HepG2 (cell line): ENCODE results near the gene COPS6. TPM values are rescaled to one million over a fixed set of nuclear protein-coding genes. Genes with fewer than 3 reads are reported as not detected.

Experiments used
- CBX2 ChIP-seq, 2 experiments: fragments of 200-600 bp in 1 of 2; sonication (generic); formaldehyde crosslinking in 1 of 2; IDR thresholded peaks; 2 replicates each; pipeline versions ENCODE4 v1.7.0 to v1.8.1; 2018 to 2022; ENCODE audit warnings: low read depth in 2 of 2, low read length in 1 of 2, mild to moderate bottlenecking in 1 of 2, missing genetic modification reagents in 1 of 2
- DMAP1 ChIP-seq: IDR thresholded peaks from 2 replicates; pipeline ENCODE4 v1.6.1; 2016
- GABPB1 ChIP-seq: IDR thresholded peaks from 2 replicates; pipeline ENCODE4 v1.6.1; 2016; ENCODE audit warnings: mild to moderate bottlenecking, missing genetic modification reagents, moderate library complexity, missing compliant biosample characterization
- GZF1 ChIP-seq: sonication (generic); formaldehyde crosslinking; IDR thresholded peaks from 2 replicates; pipeline ENCODE4 v1.5.1; 2020; ENCODE audit warnings: mild to moderate bottlenecking, missing genetic modification reagents
- HCFC1 ChIP-seq: fragments of 150-350 bp; IDR thresholded peaks from 2 replicates; pipeline ENCODE4 v1.6.1; 2014; ENCODE audit warnings: low read depth, low read length
- HMG20A ChIP-seq: IDR thresholded peaks from 2 replicates; pipeline ENCODE4 v1.6.1; 2016; ENCODE audit warnings: borderline replicate concordance
- MIER3 ChIP-seq: IDR thresholded peaks from 2 replicates; pipeline ENCODE4 v1.6.1; 2016; ENCODE audit warnings: missing compliant biosample characterization, borderline replicate concordance
- MTA1 ChIP-seq: sonication (generic); formaldehyde crosslinking; IDR thresholded peaks from 2 replicates; pipeline ENCODE4 v1.4.0; 2020; ENCODE audit warnings: missing genetic modification reagents, mild to moderate bottlenecking, borderline replicate concordance
- MYC ChIP-seq: sonication (generic); formaldehyde crosslinking; IDR thresholded peaks from 2 replicates; pipeline ENCODE4 v1.9.0; 2021; ENCODE audit warnings: missing genetic modification reagents, borderline replicate concordance
- PHF5A ChIP-seq: IDR thresholded peaks from one replicate; pipeline ENCODE4 v1.6.1; 2018; ENCODE audit warnings: low read depth, missing genetic modification reagents; ENCODE audit not compliant: unreplicated experiment
- POGZ ChIP-seq: sonication (generic); formaldehyde crosslinking; IDR thresholded peaks from 2 replicates; pipeline ENCODE4 v1.4.0; 2020; ENCODE audit warnings: mild to moderate bottlenecking, missing genetic modification reagents
- REST ChIP-seq, 2 experiments: IDR thresholded peaks; 2 replicates each; pipeline ENCODE4 v1.6.1; 2011 to 2012; ENCODE audit warnings: low read length in 2 of 2, borderline replicate concordance in 1 of 2, low read depth in 1 of 2, mild to moderate bottlenecking in 1 of 2, moderate library complexity in 1 of 2
- STAG1 ChIP-seq: sonication (generic); formaldehyde crosslinking; IDR thresholded peaks from 2 replicates; pipeline ENCODE4 v1.4.0; 2020; ENCODE audit warnings: missing genetic modification reagents
- TAF1 ChIP-seq: sonication (generic); formaldehyde crosslinking; IDR thresholded peaks from 2 replicates; pipeline ENCODE4 v1.4.0; 2020; ENCODE audit warnings: missing genetic modification reagents
- ZNF12 ChIP-seq: sonication (generic); formaldehyde crosslinking; IDR thresholded peaks from 2 replicates; pipeline ENCODE4 v1.5.0; 2020; ENCODE audit warnings: missing genetic modification reagents
- ZNF576 ChIP-seq: sonication (generic); formaldehyde crosslinking; IDR thresholded peaks from 2 replicates; pipeline ENCODE4 v1.4.0; 2020; ENCODE audit warnings: mild to moderate bottlenecking, missing genetic modification reagents
- ZNF616 ChIP-seq: sonication (generic); formaldehyde crosslinking; IDR thresholded peaks from 2 replicates; pipeline ENCODE4 v1.5.0; 2020; ENCODE audit warnings: low read depth, mild to moderate bottlenecking, missing genetic modification reagents
- ZNF792 ChIP-seq: IDR thresholded peaks from 2 replicates; pipeline ENCODE4 v1.6.1; 2016
- ZNF816 ChIP-seq: sonication (generic); formaldehyde crosslinking; IDR thresholded peaks from 2 replicates; pipeline ENCODE4 v1.8.0; 2022; ENCODE audit warnings: missing genetic modification reagents, mild to moderate bottlenecking, borderline replicate concordance
- ZNF879 ChIP-seq: sonication (generic); formaldehyde crosslinking; IDR thresholded peaks from 2 replicates; pipeline ENCODE4 v1.8.1; 2023; ENCODE audit warnings: missing genetic modification reagents
- polyA plus RNA-seq, 8 experiments: library from polyadenylated mRNA; depleted of rRNA in 3 of 8; stranded (reverse) in 7 of 8; unstranded in 1 of 8; fragments of >200 nt; fragmentation: Illumina TruSeq in 4 of 8; extraction: Trizol in 4 of 8; gene quantifications; 2 replicates each; pipeline versions ENCODE4 v1.2.1 to v1.2.3, GENCODE V29; 2011 to 2016; ENCODE audit warnings: low read depth in 4 of 8, missing spikeins in 1 of 8, mixed read lengths in 1 of 8; ENCODE audit not compliant: insufficient read depth in 1 of 8
- total RNA-seq, 5 experiments: library from RNA; depleted of rRNA; stranded (reverse); fragments of >200 nt; fragmentation: Illumina TruSeq; extraction: Trizol; gene quantifications; 2 replicates each; pipeline ENCODE4 v1.2.3, GENCODE V29; 2016; ENCODE audit warnings: low read depth in 1 of 5
- TF ChIP-seq, protein P1 (sequence below): sonication (generic); formaldehyde crosslinking; IDR thresholded peaks from 2 replicates; pipeline ENCODE4 v1.4.0; 2020; ENCODE audit warnings: missing genetic modification reagents

The COPS6 gene
- total and polyA plus RNA-seq, 2 of the 13 experiments (the other 11 are each of a cell fraction or from before 2014, with no cell fraction given): 33.4 to 117 TPM

- TF ChIP-seq ZNF816 (CRISPR knock-in tag) (peak; percentile 47; the same call in 1 of the 2 replicates), ZNF12 (peak; percentile 74; the same call in 1 of the 2 replicates), DMAP1 (peak; percentile 79), HMG20A (CRISPR knock-in tag) (no peak), ZNF616 (peak; percentile 98), ZNF879 (CRISPR knock-in tag) (peak; percentile 91; the same call in 1 of the 2 replicates), STAG1 (CRISPR knock-in tag) (no peak), ZNF792 (CRISPR knock-in tag) (peak; percentile 87; the same call in 1 of the 2 replicates), PHF5A (peak; percentile 81), REST (IDR thresholded peaks at IDR 0.05; ENCODE audit: borderline replicate concordance in 1 of 2, low read depth in 1 of 2, low read length in 2 of 2) (no peak; a peak in 1 of 4 replicates), MTA1 (CRISPR knock-in tag) (peak; percentile 82; the same call in 1 of the 2 replicates), CBX2 (IDR thresholded peaks at IDR 0.05; ENCODE audit: low read depth, low read length) (no peak), CBX2 (CRISPR knock-in tag; IDR thresholded peaks at IDR 0.05; ENCODE audit: low read depth) (no peak; the same call in 1 of the 2 replicates), TAF1 (CRISPR knock-in tag) (peak; percentile 89), ZNF576 (CRISPR knock-in tag) (0 out of 2 replicates have a peak, but pooled peaks have one; percentile 30), MYC (CRISPR knock-in tag) (peak; percentile 97), GABPB1 (CRISPR knock-in tag) (peak; percentile 90), HCFC1 (no peak), GZF1 (CRISPR knock-in tag) (peak; percentile 90; the same call in 1 of the 2 replicates), POGZ (CRISPR knock-in tag) (no peak; the same call in 1 of the 2 replicates), MIER3 (CRISPR knock-in tag) (no peak; the same call in 1 of the 2 replicates)
- TF ChIP-seq, protein P1, sequence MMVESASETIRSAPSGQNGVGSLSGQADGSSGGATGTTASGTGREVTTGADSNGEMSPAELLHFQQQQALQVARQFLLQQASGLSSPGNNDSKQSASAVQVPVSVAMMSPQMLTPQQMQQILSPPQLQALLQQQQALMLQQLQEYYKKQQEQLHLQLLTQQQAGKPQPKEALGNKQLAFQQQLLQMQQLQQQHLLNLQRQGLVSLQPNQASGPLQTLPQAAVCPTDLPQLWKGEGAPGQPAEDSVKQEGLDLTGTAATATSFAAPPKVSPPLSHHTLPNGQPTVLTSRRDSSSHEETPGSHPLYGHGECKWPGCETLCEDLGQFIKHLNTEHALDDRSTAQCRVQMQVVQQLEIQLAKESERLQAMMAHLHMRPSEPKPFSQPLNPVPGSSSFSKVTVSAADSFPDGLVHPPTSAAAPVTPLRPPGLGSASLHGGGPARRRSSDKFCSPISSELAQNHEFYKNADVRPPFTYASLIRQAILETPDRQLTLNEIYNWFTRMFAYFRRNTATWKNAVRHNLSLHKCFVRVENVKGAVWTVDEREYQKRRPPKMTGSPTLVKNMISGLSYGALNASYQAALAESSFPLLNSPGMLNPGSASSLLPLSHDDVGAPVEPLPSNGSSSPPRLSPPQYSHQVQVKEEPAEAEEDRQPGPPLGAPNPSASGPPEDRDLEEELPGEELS: peak; percentile 58; the same call in 1 of the 2 replicates
These were observed at the start of gene COPS6 (continued) for GRCh38 chr7:100088621-100089457.
